GM19025 (cell line): ENCODE results near the gene AREG.
"Not testable (repeated sequence)": the region's sequence is repeated elsewhere in the genome, so short reads cannot be mapped to it uniquely, and the experiment has no call there.

Source experiments
- ATAC-seq: cut with Tn5 transposase; IDR thresholded peaks from one replicate; pipeline ENCODE4 v1.9.1; 2021; ENCODE audit warnings: mild to moderate bottlenecking, low read depth, moderate library complexity; ENCODE audit not compliant: unreplicated experiment

Gene AREG

GRCh38 chr4:74444891-74445642 lies at the start of gene AREG:
Gene AREG, plus strand, starts transcription at chr4:74445136. Its CDS starts 210 bp downstream, at chr4:74445346.
- ATAC-seq: peak; percentile 90

GRCh38 chr4:74395633-74396032 lies 49.3 kb upstream of the AREG start:
- no peak for ATAC-seq

GRCh38 chr4:74397748-74398426 lies 47.0 kb upstream of the AREG start:
- no peak for ATAC-seq

- not testable (repeated sequence) for ATAC-seq
Observed at GRCh38 chr4:74398894-74399589, 45.9 kb upstream of the AREG start.

- ATAC-seq: no peak
Observed at GRCh38 chr4:74400395-74400794, 44.5 kb upstream of the AREG start.

GRCh38 chr4:74402692-74403456 lies 42.1 kb upstream of the AREG start:
- ATAC-seq: peak; percentile 89

- no peak for ATAC-seq
Observed at GRCh38 chr4:74407891-74408290, 37.0 kb upstream of the AREG start.

GRCh38 chr4:74408639-74409038 lies 36.3 kb upstream of the AREG start:
- ATAC-seq: no peak

- no peak for ATAC-seq
Observed at GRCh38 chr4:74410272-74410671, 34.7 kb upstream of the AREG start.

GRCh38 chr4:74412225-74412624 lies 32.7 kb upstream of the AREG start:
- no peak for ATAC-seq

GRCh38 chr4:74413265-74413664 lies 31.7 kb upstream of the AREG start:
- ATAC-seq: no peak

GRCh38 chr4:74414149-74414809 lies 30.7 kb upstream of the AREG start:
- ATAC-seq: no peak

- ATAC-seq: no peak
Observed at GRCh38 chr4:74415602-74416300, 29.2 kb upstream of the AREG start.

GRCh38 chr4:74418063-74418670 lies 26.8 kb upstream of the AREG start:
- ATAC-seq: no peak

GRCh38 chr4:74420863-74421262 lies 24.1 kb upstream of the AREG start:
- ATAC-seq: no peak

- ATAC-seq: no peak
Observed at GRCh38 chr4:74423104-74423503, 21.8 kb upstream of the AREG start.

- no peak for ATAC-seq
Observed at GRCh38 chr4:74424111-74424510, 20.8 kb upstream of the AREG start.

- no peak for ATAC-seq
Observed at GRCh38 chr4:74426101-74426500, 18.8 kb upstream of the AREG start.

- ATAC-seq: no peak
Observed at GRCh38 chr4:74428276-74428675, 16.7 kb upstream of the AREG start.
